Activated CD4-positive, alpha-beta T cell treated with anti-CD3 and anti-CD28 coated beads for 24 hours (primary cell): ENCODE measurements around the gene FURIN.
"Not testable (repeated sequence)": the region's sequence is repeated elsewhere in the genome, so short reads cannot be mapped to it uniquely, and the experiment has no call there.

ENCODE experiments used
- DNase-seq, 2 donors: peaks; one replicate each; pipeline ENCODE4 v3.0.0-alpha.2; 2020; ENCODE audit warnings: low read depth in 2 of 2

FURIN gene

GRCh38 chr15:90916461-90916860 is 48.1 kb downstream of the FURIN start:
- no peak for DNase-seq

GRCh38 chr15:90917569-90917968 is 49.2 kb downstream of the FURIN start:
- DNase-seq: no peak

- DNase-seq: no peak
Observed at GRCh38 chr15:90918034-90918788, 49.8 kb downstream of the FURIN start.

GRCh38 chr15:90918835-90919234 is 50.4 kb downstream of the FURIN start:
- DNase-seq: no peak

GRCh38 chr15:90921887-90922286 is 53.5 kb downstream of the FURIN start:
- no peak for DNase-seq

- not testable (repeated sequence) for DNase-seq
Observed at GRCh38 chr15:90922712-90923322, 54.4 kb downstream of the FURIN start.

GRCh38 chr15:90924375-90924774 is 56.0 kb downstream of the FURIN start:
- no peak for DNase-seq

GRCh38 chr15:90926766-90927165 is 58.4 kb downstream of the FURIN start:
- not testable (repeated sequence) for DNase-seq

- DNase-seq: not testable (repeated sequence)
Observed at GRCh38 chr15:90928106-90928505, 59.7 kb downstream of the FURIN start.

GRCh38 chr15:90929246-90930019 is 61.0 kb downstream of the FURIN start:
- DNase-seq: no peak

- no peak for DNase-seq
Observed at GRCh38 chr15:90930861-90931574, 62.6 kb downstream of the FURIN start.

- DNase-seq: no peak
Observed at GRCh38 chr15:90931575-90931827, 63.1 kb downstream of the FURIN start.

- DNase-seq: peak; percentile 91 to 92
Observed at GRCh38 chr15:90931828-90932659, 63.7 kb downstream of the FURIN start, which contains the start of gene HDDC3. Gene HDDC3 (minus strand): TSS chr15:90932549. CDS start chr15:90932540, 9 bp downstream.

- no peak for DNase-seq
Observed at GRCh38 chr15:90932660-90932991, 64.2 kb downstream of the FURIN start.
